K562 (cell line): ENCODE data around the gene UNC93B1. TPM values are rescaled to one million over a fixed set of nuclear protein-coding genes. Genes with fewer than 3 reads are reported as not detected.

Source experiments
- CTBP1 ChIP-seq: fragments of 450-650 bp; IDR thresholded peaks from 2 replicates; pipeline ENCODE4 v1.6.1; 2016; ENCODE audit warnings: borderline replicate concordance
- ETV5 ChIP-seq: sonication (generic); formaldehyde crosslinking; IDR thresholded peaks from 2 replicates; pipeline ENCODE4 v1.4.0; 2020; ENCODE audit warnings: low read depth, mild to moderate bottlenecking, missing genetic modification reagents
- ID3 ChIP-seq, 2 experiments: fragments of 250-450 bp in 1 of 2; fragments of 450-650 bp in 1 of 2; sonication (Bioruptor Pico) in 1 of 2; IDR thresholded peaks; 2 replicates each; pipeline versions ENCODE4 v1.6.1 to v1.8.0; 2016 to 2021; ENCODE audit warnings: mild to moderate bottlenecking in 2 of 2, moderate library complexity in 2 of 2, missing compliant biosample characterization in 1 of 2, missing genetic modification characterization in 1 of 2
- MYC ChIP-seq, 2 experiments: fragments of 250-450 bp in 1 of 2; sonication (Bioruptor Pico) in 1 of 2; IDR thresholded peaks; 2 replicates each; pipeline versions ENCODE4 v1.5.1 to v1.6.1; 2012 to 2021; ENCODE audit warnings: low read depth in 2 of 2, borderline replicate concordance in 1 of 2, improper control_type of control experiment in 1 of 2, low read length in 1 of 2, mild to moderate bottlenecking in 1 of 2, moderate library complexity in 1 of 2
- NKRF ChIP-seq: fragments of 450-650 bp; IDR thresholded peaks from 2 replicates; pipeline ENCODE4 v1.6.1; 2016; ENCODE audit warnings: borderline replicate concordance
- PML ChIP-seq: IDR thresholded peaks from 2 replicates; pipeline ENCODE4 v1.6.1; 2012; ENCODE audit warnings: low read length, inconsistent platforms
- RBM14 ChIP-seq: fragments of 200-400 bp; formaldehyde crosslinking; IDR thresholded peaks from 2 replicates; pipeline ENCODE4 v1.6.1; 2018; ENCODE audit warnings: low read depth, mild to moderate bottlenecking, low read length, moderate library complexity, borderline replicate concordance; ENCODE audit not compliant: insufficient read depth
- TFAP4 ChIP-seq: sonication (generic); formaldehyde crosslinking; IDR thresholded peaks from 2 replicates; pipeline ENCODE4 v1.8.0; 2022; ENCODE audit warnings: missing genetic modification reagents, mild to moderate bottlenecking, moderate library complexity, borderline replicate concordance
- U2AF2 ChIP-seq: fragments of 200-400 bp; formaldehyde crosslinking; optimal IDR thresholded peaks from 2 replicates; pipeline ENCODE3; 2017; ENCODE audit warnings: low read depth, mild to moderate bottlenecking, low read length
- ZNF232 ChIP-seq: sonication (generic); formaldehyde crosslinking; IDR thresholded peaks from 2 replicates; pipeline ENCODE4 v1.8.0; 2022; ENCODE audit warnings: mild to moderate bottlenecking, missing genetic modification reagents
- ZNF589 ChIP-seq: fragments of 200-800 bp; sonication (Bioruptor generic); IDR thresholded peaks from 2 replicates; pipeline ENCODE4 v1.6.1; 2016; ENCODE audit warnings: low read depth, missing genetic modification characterization, missing compliant biosample characterization
- polyA plus RNA-seq, 8 experiments: library from polyadenylated mRNA; depleted of rRNA in 4 of 8; stranded (reverse) in 5 of 8; unstranded in 3 of 8; fragments of >200 nt; fragmentation: Nextera tagmentation in 2 of 8; fragmentation: Illumina TruSeq in 1 of 8; extraction: Ambion mirVana in 2 of 8; extraction: Trizol in 1 of 8; gene quantifications; 2 replicates each; pipeline versions ENCODE4 v1.2.1 to v1.2.3, GENCODE V29; 2011 to 2014; ENCODE audit warnings: inconsistent platforms in 1 of 8, missing spikeins in 1 of 8
- total RNA-seq, 7 experiments: library from RNA; depleted of rRNA in 6 of 7; stranded (reverse); fragments of >200 nt in 6 of 7; fragmentation: Illumina TruSeq in 2 of 7; extraction: Trizol in 2 of 7; gene quantifications; 2 replicates each; pipeline versions ENCODE4 v1.2.1 to v1.2.3, GENCODE V29; 2011 to 2021; ENCODE audit warnings: low replicate concordance in 1 of 7
- TF ChIP-seq, protein P1 (sequence below): sonication (generic); formaldehyde crosslinking; IDR thresholded peaks from 2 replicates; pipeline ENCODE4 v1.9.0; 2022; ENCODE audit warnings: mild to moderate bottlenecking, missing genetic modification reagents
- TF ChIP-seq, protein P2 (sequence below), 2 experiments: fragments of 450-650 bp; IDR thresholded peaks; 2 replicates each; pipeline ENCODE4 v1.6.1; 2016

Gene UNC93B1
- total and polyA plus RNA-seq, 9 of the 15 experiments (the other 6 are each of a cell fraction or from before 2014, with no cell fraction given): 0.10 to 13.6 (median 6.5) TPM

DNA sequence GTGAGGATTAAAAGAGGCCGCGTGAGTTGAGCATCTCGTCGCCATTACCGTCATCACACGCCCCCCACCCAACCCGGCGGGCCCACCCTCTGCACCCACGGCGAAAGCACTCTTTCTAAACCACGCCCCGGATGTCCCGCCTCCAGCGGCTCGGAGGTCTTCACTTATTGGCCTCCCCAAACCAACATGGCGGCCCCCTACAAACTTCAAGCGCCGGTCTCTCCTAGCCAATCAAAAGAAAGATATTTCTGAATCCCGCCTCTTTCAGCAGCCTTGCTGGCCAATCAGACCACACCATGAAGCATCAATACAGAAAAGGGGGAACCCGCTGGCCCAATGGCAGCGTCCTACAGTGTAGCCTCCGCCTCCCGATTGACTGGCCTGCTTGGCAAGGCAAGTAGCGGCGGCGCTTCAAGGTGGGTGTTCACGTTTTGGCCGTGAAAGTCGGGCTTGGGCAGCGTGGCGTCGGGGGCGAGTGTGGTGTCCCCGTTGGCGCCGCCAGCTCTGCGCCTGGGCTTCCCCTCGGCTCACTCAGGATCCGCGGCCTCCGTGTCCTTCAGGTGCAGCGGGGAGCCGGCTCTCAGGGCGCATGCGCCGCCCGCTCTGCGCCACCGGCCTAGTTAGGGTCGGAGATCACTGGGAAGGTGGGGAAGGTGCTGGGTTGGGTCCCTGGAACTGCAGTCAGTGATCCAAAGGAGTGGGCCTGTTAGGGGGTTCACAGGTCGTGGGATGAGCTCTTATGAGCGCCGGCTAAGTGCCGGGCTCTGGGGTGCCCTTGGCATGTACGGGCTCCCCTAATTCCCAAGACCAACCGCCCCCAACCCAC is 26.6 kb upstream of the UNC93B1 start, which contains the start of gene NDUFS8 (continued):
- TF ChIP-seq, protein P1, sequence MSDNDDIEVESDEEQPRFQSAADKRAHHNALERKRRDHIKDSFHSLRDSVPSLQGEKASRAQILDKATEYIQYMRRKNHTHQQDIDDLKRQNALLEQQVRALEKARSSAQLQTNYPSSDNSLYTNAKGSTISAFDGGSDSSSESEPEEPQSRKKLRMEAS (CRISPR knock-in tag): peak; percentile 26; the same call in 1 of the 2 replicates
- TF ChIP-seq NKRF (peak; percentile 40; the same call in 1 of the 2 replicates), ID3 (CRISPR knock-in tag; IDR thresholded peaks at IDR 0.05) (no peak), ID3 (tag; IDR thresholded peaks at IDR 0.05) (0 out of 2 replicates have a peak, but pooled peaks have one; percentile 19), TFAP4 (CRISPR knock-in tag) (peak; percentile 60), U2AF2 (no peak), MYC (IDR thresholded peaks at IDR 0.05; ENCODE audit: low read depth, low read length) (peak; percentile 49; the same call in 1 of the 2 replicates), MYC (CRISPR knock-in tag; IDR thresholded peaks at IDR 0.05; ENCODE audit: borderline replicate concordance, low read depth) (no peak), RBM14 (no peak), ZNF232 (CRISPR knock-in tag) (peak; percentile 68; the same call in 1 of the 2 replicates), PML (peak; percentile 16; the same call in 1 of the 2 replicates), ETV5 (peak; percentile 37; the same call in 1 of the 2 replicates), CTBP1 (peak; percentile 50; the same call in 1 of the 2 replicates), ZNF589 (CRISPR knock-in tag) (no peak)
- TF ChIP-seq, protein P2, sequence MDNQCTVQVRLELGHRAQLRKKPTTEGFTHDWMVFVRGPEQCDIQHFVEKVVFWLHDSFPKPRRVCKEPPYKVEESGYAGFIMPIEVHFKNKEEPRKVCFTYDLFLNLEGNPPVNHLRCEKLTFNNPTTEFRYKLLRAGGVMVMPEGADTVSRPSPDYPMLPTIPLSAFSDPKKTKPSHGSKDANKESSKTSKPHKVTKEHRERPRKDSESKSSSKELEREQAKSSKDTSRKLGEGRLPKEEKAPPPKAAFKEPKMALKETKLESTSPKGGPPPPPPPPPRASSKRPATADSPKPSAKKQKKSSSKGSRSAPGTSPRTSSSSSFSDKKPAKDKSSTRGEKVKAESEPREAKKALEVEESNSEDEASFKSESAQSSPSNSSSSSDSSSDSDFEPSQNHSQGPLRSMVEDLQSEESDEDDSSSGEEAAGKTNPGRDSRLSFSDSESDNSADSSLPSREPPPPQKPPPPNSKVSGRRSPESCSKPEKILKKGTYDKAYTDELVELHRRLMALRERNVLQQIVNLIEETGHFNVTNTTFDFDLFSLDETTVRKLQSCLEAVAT (IDR thresholded peaks at IDR 0.05): no peak
